ENCODE results near the gene ARHGAP10.

GRCh38 chr4:147929746-147930145 lies 197.9 kb downstream of the ARHGAP10 start:
- no peak for TF ChIP-seq POLR2AphosphoS5 (IDR thresholded peaks at IDR 0.05; ENCODE audit: borderline replicate concordance, low read depth, low read length)
- TF ChIP-seq EZH2 (IDR thresholded peaks at IDR 0.05) = no peak
